ENCODE measurements around the gene HOPX.
"Not testable (repeated sequence)": the region's sequence is repeated elsewhere in the genome, so short reads cannot be mapped to it uniquely, and the experiment has no call there.

The HOPX gene

DNA sequence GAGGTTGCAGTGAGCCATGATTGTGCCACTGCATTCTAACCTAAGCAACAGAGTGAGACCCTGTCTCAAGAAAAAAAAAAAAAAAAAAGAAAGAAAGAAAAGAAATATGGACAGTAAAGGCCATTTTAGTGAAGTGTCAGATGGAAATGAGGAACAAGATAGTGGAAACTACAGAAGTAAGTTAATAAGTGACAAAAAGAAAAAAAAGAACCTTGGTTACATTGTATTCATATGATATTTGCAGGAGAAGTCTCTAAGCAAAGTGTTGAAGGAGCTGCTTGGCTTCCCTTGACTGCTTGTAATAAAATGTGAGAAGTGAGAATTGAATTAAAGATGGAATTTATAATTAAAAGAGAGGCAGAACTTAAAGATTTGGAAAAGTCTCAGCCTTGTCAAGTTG lies 73.2 kb downstream of the HOPX start:
- in situ Hi-C loops (cut with HindIII; ENCODE audit: low pct_ligation_motif_present, low pct_unique_long_range_greater_than_20kb, low sequenced_read_pairs), result no loop called here

DNA sequence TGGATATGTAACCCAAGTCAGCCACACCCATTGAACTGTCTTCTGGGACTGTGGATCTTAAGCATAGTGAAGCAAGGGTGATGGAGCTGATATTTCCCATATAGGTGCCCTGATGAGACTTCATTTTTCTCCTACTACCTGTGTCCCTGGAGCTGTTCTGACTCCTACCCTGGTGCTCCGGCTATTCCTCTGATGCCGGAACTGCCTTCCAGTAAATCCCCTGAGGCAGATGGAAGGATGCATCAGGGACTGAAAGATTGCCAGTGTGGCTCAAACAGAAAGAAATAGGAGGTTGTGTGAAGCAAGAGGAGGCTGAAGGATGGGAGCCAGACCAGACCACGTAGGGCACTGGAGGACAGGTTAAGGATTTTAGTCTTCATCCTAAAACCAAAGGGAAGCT lies 74.7 kb downstream of the HOPX start:
- DNase-seq, result no peak
- in situ Hi-C loops (cut with HindIII; ENCODE audit: low pct_ligation_motif_present, low pct_unique_long_range_greater_than_20kb, low sequenced_read_pairs), result no loop called here

More for the DNA sequence above, 73.2 kb downstream of the HOPX start:
- DNase-seq, result no peak

DNA sequence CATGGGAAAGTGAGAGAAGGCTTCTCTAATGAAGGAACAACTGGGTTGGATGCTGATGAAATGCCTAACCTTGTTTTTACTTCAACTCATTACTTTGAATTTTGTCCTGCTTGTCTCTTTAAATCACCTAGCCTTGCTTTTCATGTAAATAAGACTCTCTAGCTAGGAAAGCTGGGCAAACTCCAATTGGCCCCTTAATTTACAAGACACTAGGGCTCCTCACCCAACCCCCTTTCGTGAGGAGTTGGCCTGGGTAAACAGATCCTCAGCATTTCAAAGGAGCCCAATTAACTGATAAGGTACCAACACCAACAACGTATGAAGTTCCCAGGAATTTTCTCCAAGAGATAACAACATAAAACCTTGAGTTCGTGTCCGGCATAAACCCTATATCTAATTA lies 75.6 kb downstream of the HOPX start:
- DNase-seq; in situ Hi-C loops (cut with HindIII; ENCODE audit: low pct_ligation_motif_present, low pct_unique_long_range_greater_than_20kb, low sequenced_read_pairs): not testable (repeated sequence)

DNA sequence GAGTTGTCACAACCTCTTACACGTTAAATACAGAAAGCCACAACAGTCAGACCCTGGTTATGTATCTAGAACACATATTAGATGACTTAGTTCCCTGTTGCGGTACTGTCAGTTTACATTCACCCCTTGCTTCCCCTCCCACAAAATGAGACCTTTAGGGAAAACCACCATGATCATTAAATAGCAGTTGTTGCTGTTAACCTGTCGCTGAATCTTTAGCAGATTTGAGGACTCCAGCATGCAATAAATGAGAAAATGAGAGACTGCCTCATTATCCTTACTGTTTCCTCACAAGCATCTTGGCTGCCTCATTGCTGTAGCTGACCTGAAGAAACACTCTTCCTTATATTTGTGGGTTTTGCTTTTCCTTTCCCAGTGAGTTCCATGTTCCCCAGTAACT lies 77.8 kb downstream of the HOPX start:
- no peak for DNase-seq
- in situ Hi-C loops (cut with HindIII; ENCODE audit: low pct_ligation_motif_present, low pct_unique_long_range_greater_than_20kb, low sequenced_read_pairs), result no loop called here

Measured in ACHN (cell line).